Immature natural killer cell (primary cell): ENCODE measurements around the gene PPP1R1B. TPM values are rescaled to one million over a fixed set of nuclear protein-coding genes. Genes with fewer than 3 reads are reported as not detected.
A peak's percentile ranks its signal among the peaks of the same experiment; 100 is the strongest.

Source experiments
- DNase-seq, 3 donors: peaks; one replicate each; pipeline ENCODE4 v3.0.0; 2022; ENCODE audit warnings: mixed read lengths in 1 of 3
- H3K27ac Mint-ChIP-seq, 6 donors: one replicate each; pipeline ENCODE4 v1.8.0; 2020; ENCODE audit warnings: mixed read lengths in 6 of 6, mild to moderate bottlenecking in 5 of 6, inconsistent platforms in 4 of 6, moderate library complexity in 3 of 6
- H3K27me3 Mint-ChIP-seq, 3 donors: one replicate each; pipeline ENCODE4 v1.8.0; 2020 to 2021; ENCODE audit warnings: low read depth in 3 of 3, mild to moderate bottlenecking in 3 of 3, mixed read lengths in 3 of 3, moderate library complexity in 3 of 3, inconsistent platforms in 1 of 3
- H3K36me3 Mint-ChIP-seq, 3 donors: one replicate each; pipeline ENCODE4 v1.8.0; 2020; ENCODE audit warnings: mixed read lengths in 3 of 3, inconsistent platforms in 2 of 3, mild to moderate bottlenecking in 2 of 3
- H3K4me1 Mint-ChIP-seq, 2 donors: one replicate each; pipeline ENCODE4 v1.8.0; 2020; ENCODE audit warnings: inconsistent platforms in 2 of 2, mild to moderate bottlenecking in 2 of 2, mixed read lengths in 2 of 2, moderate library complexity in 1 of 2
- H3K4me3 Mint-ChIP-seq, 5 donors: one replicate each; pipeline ENCODE4 v1.8.0; 2020; ENCODE audit warnings: mild to moderate bottlenecking in 5 of 5, mixed read lengths in 5 of 5, inconsistent platforms in 3 of 5, moderate library complexity in 3 of 5
- H3K9me3 Mint-ChIP-seq, 6 donors: one replicate each; pipeline ENCODE4 v1.8.0; 2020; ENCODE audit warnings: mild to moderate bottlenecking in 6 of 6, mixed read lengths in 6 of 6, inconsistent platforms in 4 of 6, moderate library complexity in 3 of 6
- polyA plus RNA-seq, 3 donors: library from polyadenylated mRNA; unstranded; fragments of 300-500 nt; fragmentation: Illumina TruSeq; gene quantifications; one replicate each; pipeline ENCODE4 v1.2.3, GENCODE V29; 2021

Gene PPP1R1B
- polyA plus RNA-seq, 3 donors from 2014 or later, result not detected

- H3K4me3 Mint-ChIP-seq, result peak overlapping the region in 2 of 5 donors; percentile 44 to 45
- H3K36me3 Mint-ChIP-seq, result no peaks in the 10 kb centered on the region
- no peak overlapping the region for H3K27ac Mint-ChIP-seq
- peaks cover 24 to 40% (median 33%) of the 10 kb centered on the region in 3 donors for H3K27me3 Mint-ChIP-seq
- no peak for DNase-seq
- H3K9me3 Mint-ChIP-seq, result peaks cover 0 to 9% (median 0%) of the 10 kb centered on the region in 6 donors
- H3K4me1 Mint-ChIP-seq, result peaks cover 0 to 9% of the 10 kb centered on the region in 2 donors
Measured at GRCh38 chr17:39604911-39605491, 21.8 kb upstream of the PPP1R1B start.

DNA sequence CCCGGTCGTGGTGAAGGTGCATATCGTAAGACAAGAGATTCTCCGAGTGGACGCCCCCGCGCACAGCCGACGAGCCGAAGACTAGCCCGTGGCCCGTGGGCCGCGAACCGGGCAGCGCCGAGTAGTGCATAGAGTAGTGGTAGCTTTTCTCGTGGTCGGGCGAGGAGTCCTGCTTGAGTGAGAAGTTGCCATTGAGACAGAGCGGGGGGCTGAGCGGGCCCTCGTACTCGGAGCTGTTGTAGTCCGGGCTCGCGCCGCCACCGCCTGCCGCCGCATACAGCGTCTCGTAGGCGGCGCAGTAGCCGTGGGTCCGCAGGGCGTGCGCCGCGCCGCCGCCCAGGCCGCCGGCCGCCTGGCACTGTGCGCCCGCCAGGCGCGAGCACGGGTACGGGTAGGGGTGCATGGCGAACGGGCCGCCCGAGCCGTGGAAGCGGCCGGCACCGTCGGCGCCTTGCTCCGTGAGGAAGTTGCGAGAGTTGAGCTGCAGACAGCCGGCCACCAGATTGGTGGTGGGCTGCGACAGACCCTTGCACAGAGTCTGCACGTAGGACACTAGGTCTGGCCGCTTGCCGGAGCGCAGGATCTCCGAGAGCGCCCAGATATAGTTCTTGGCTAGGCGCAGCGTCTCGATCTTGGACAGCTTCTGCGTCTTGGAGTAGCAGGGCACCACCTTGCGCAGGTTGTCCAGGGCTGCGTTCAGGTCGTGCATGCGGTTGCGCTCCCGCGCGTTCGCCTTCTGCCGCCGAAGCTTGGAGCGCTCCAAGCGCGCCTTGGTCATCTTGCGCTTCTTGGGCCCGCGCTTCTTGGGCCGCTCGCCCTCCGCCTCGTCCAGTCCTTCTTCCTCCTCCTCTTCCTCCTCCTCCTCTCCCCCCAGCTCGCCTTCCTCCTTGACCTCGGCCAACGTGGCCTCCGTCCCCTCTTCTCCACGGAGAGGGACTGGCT lies 21.0 kb upstream of the PPP1R1B start:
- H3K27ac Mint-ChIP-seq, result no peak overlapping the region
- H3K4me1 Mint-ChIP-seq, result peaks cover 0 to 9% of the 10 kb centered on the region in 2 donors
- peak overlapping the region in 1 of 5 donors; percentile 45 for H3K4me3 Mint-ChIP-seq
- H3K36me3 Mint-ChIP-seq, result no peaks in the 10 kb centered on the region
- DNase-seq, result no peak
- peaks cover 22 to 38% (median 33%) of the 10 kb centered on the region in 3 donors for H3K27me3 Mint-ChIP-seq
- peaks cover 0 to 9% (median 0%) of the 10 kb centered on the region in 6 donors for H3K9me3 Mint-ChIP-seq

DNA sequence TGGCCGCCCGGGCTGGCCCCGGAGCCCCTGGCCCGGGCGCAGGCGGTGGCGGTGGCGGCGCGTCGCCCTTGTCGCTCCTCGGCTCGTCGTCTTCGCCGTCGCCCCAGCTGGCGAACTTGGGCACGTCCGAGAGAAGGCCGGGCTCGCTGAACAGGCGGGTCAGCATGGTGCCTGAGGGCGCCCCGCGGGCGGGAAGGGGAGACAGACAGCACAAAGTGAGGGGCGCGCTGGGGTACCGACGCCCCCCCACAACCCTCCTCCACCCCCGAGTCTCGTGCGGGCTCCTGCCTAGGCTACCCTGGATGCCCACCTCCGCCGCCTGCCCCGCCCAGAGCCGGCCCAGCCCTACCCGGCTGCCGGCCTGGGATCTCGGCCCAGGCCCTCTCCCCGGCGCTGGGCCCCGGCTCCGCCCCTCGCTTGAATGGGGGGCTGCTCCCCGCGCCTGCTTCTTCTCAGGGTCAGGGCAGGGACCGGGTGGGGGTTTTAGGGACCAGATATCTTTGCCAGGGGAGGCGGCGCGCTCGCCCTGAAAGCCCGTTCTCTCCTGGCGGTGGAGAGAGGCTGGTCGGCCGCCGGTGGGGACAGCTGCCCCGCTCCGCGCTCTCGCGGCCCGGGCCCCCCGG lies 20.2 kb upstream of the PPP1R1B start:
- no peak overlapping the region for H3K4me3 Mint-ChIP-seq

DNA sequence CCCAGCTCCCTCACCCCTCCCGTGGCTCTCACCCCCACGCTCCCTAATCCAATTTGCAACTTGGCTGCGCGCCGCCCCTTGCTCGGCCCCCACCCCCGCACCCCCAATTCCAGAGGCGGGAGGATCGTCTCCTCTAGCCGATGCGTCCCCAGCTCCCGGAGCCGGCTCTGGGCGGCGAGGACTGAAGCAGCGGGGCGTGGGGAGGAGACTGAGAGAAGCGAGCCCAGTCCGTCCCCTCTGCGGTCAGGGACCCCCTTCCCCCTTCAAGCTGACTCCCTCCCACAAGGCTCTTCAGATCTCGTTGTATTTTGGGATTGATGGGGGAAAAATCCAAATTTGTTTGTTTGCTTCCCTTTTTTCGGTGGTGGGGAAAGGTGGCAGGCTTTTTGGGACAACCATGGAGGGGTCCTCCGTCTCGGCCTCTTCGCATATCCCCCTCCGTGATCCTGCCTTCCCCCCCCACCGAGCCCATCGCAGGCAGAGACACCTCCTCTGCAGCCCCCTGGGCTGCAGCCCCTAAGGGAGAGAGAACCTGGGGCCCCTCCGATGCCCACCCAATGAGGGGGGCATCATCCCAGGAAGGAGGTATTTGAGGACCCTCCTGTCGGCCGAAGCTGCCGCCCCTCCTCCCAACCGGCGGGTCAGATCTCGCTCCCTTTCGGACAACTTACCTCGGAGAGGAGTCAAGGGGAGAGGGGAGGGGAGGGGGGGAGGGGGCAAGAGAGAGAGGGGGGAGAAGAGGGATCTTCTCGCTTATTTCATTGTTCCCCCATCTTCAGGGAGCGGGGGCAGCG lies 19.5 kb upstream of the PPP1R1B start:
- H3K9me3 Mint-ChIP-seq, result no peaks in the 10 kb centered on the region
- H3K27me3 Mint-ChIP-seq, result peaks cover 17 to 27% (median 25%) of the 10 kb centered on the region in 3 donors
- H3K4me3 Mint-ChIP-seq, result no peak overlapping the region
- DNase-seq, result no peak
- H3K36me3 Mint-ChIP-seq, result no peaks in the 10 kb centered on the region
- peaks cover 0 to 9% of the 10 kb centered on the region in 2 donors for H3K4me1 Mint-ChIP-seq
- no peak overlapping the region for H3K27ac Mint-ChIP-seq

More for the DNA sequence above, 20.2 kb upstream of the PPP1R1B start:
- H3K27ac Mint-ChIP-seq, result no peak overlapping the region
- DNase-seq, result no peak
- H3K9me3 Mint-ChIP-seq, result peaks cover 0 to 5% (median 0%) of the 10 kb centered on the region in 6 donors
- peaks cover 0 to 9% of the 10 kb centered on the region in 2 donors for H3K4me1 Mint-ChIP-seq
- H3K36me3 Mint-ChIP-seq, result no peaks in the 10 kb centered on the region
- H3K27me3 Mint-ChIP-seq, result peaks cover 20 to 31% (median 30%) of the 10 kb centered on the region in 3 donors

DNA sequence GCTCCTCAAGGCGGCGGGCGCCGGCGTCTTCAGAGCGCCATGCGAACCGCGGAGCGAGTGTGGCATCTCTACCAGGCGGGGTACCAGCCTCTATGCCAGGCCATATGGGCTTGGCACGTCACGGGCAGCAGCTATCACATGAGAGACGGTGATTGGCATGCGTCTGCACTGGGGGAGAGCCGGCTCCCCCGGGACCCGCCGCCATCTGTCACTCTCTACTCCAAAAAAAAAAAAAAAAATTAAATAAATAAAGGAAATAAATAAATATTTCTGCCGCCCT lies 19.0 kb upstream of the PPP1R1B start, which contains the start of gene NEUROD2:
NEUROD2 (minus strand) TSS at position 70 of the 280 bp plus-strand sequence. CDS start 1,321 bp downstream, outside the sequence.
- no peak within 1 kb of the TSS for H3K27ac Mint-ChIP-seq
- no peak for DNase-seq
- H3K4me1 Mint-ChIP-seq, result peaks cover 0 to 9% of the 10 kb centered on the region in 2 donors
- H3K4me3 Mint-ChIP-seq, result no peak within 1 kb of the TSS
- no peaks in the 10 kb centered on the region for H3K36me3 Mint-ChIP-seq
- H3K27me3 Mint-ChIP-seq, result peaks cover 16 to 25% (median 22%) of the 10 kb centered on the region in 3 donors
- no peaks in the 10 kb centered on the region for H3K9me3 Mint-ChIP-seq

- no peak overlapping the region for H3K4me3 Mint-ChIP-seq
- H3K27ac Mint-ChIP-seq, result no peak overlapping the region
- no peaks in the 10 kb centered on the region for H3K36me3 Mint-ChIP-seq
- no peak for DNase-seq
- no peaks in the 10 kb centered on the region for H3K9me3 Mint-ChIP-seq
- H3K27me3 Mint-ChIP-seq, result peaks cover 16 to 21% (median 16%) of the 10 kb centered on the region in 3 donors
- H3K4me1 Mint-ChIP-seq, result peaks cover 0 to 8% of the 10 kb centered on the region in 2 donors
Measured at GRCh38 chr17:39608142-39608981, 18.4 kb upstream of the PPP1R1B start.

DNA sequence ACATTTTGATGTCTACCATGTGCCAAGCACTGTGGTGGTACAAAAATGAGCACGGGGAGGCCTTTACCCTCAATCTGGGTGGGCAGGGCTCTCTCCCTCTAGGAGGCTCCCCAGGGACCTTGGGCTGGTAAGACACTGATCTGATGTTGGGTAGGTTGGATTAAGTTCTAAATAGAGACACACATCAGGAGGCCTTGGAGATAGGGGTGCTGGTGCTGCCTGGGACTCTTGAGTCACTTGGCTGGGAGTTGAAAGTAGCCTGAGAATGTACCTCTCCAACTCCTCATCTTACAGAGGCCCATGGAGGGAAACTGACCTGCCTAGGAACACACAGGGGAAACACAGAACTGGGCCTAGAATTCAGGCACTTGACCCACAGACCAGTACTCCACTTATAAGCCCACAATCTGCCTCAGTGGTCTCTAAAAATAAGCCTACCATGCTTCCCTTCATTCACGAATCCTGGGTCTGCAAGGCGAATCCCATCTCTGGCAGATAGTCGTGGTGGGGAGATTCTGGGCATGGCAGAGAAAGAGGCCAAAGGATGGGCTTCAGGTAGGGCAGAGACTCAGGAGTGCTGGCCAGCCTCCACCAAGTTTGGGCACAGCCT lies 17.2 kb upstream of the PPP1R1B start:
- Mint-ChIP-seq H3K4me1 (peaks cover 0 to 5% of the 10 kb centered on the region in 2 donors), H3K36me3 (no peaks in the 10 kb centered on the region), H3K9me3 (no peaks in the 10 kb centered on the region), H3K27ac (no peak overlapping the region), H3K4me3 (no peak overlapping the region), H3K27me3 (peaks cover 8 to 17% (median 15%) of the 10 kb centered on the region in 3 donors)
- DNase-seq, result no peak

- Mint-ChIP-seq H3K4me1 (peaks cover 0 to 1% of the 10 kb centered on the region in 2 donors), H3K4me3 (no peak overlapping the region), H3K9me3 (no peaks in the 10 kb centered on the region), H3K27ac (no peak overlapping the region), H3K36me3 (no peaks in the 10 kb centered on the region), H3K27me3 (peaks cover 12 to 20% (median 13%) of the 10 kb centered on the region in 3 donors)
- DNase-seq, result no peak
Measured at GRCh38 chr17:39611401-39612112, 15.2 kb upstream of the PPP1R1B start.

DNA sequence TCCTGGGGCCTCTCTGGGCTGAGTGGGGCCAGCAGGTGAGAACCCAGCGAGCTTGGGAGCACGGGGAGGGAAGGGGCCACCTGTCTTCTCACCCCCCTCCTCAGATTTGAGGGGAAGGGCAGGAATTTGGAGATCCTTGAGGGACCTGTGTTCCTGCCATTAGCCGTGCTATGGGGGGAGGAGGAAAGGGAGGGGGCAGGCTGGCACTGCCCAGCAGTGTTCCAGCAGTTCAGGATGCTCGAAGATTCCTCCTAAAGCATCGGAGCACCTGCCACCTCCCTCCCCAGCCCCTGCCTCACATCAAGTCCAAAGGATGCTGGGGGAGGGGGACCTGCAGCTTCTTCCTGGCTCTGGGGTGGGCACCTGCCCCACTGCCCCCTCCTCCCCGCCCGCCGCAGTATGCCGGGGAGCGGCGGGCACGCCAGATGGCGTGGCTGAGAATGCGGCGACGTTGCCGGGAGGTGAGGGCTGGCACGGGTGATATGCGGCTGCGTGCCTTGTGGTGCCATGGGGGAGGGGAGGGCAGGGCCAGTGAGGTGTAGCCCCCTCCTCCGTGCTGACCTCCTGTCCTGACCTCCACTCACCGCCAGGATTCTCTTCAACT lies 14.4 kb upstream of the PPP1R1B start:
- no peak for DNase-seq
- no peaks in the 10 kb centered on the region for H3K9me3 Mint-ChIP-seq
- no peak overlapping the region for H3K4me3 Mint-ChIP-seq
- H3K36me3 Mint-ChIP-seq, result no peaks in the 10 kb centered on the region
- H3K4me1 Mint-ChIP-seq, result peaks cover 0 to 3% of the 10 kb centered on the region in 2 donors
- H3K27me3 Mint-ChIP-seq, result peaks cover 11 to 23% (median 15%) of the 10 kb centered on the region in 3 donors
- no peak overlapping the region for H3K27ac Mint-ChIP-seq

DNA sequence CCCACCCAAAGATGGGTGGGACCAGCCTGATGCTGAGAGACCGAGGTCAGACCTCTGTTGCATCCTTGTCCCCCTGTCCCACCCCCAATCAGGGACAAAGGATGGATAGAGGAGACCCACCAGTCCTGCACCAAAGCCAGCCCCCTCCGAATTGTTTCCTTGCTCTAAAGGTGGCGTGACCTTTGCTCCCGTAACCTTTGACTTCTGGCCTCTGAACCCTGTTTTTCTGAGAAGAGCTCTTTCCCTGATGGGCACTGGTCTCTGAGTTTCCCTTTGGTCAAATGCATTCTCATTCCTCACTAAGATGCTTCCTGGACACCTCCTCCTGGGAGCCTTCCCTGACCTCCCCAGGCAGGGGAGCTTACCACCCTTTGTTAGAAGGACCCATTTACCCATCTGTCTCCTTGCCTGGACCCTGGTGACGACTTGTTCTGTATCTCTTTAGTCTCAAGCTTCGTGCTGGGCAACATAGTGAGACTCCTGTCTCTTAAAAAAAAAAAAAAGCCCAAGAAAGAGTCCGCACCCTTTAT lies 13.8 kb upstream of the PPP1R1B start:
- peaks cover 11 to 23% (median 15%) of the 10 kb centered on the region in 3 donors for H3K27me3 Mint-ChIP-seq
- no peak for DNase-seq
- no peaks in the 10 kb centered on the region for H3K36me3 Mint-ChIP-seq
- no peak overlapping the region for H3K27ac Mint-ChIP-seq
- H3K4me3 Mint-ChIP-seq, result no peak overlapping the region
- H3K4me1 Mint-ChIP-seq, result peaks cover 0 to 3% of the 10 kb centered on the region in 2 donors
- H3K9me3 Mint-ChIP-seq, result no peaks in the 10 kb centered on the region

DNA sequence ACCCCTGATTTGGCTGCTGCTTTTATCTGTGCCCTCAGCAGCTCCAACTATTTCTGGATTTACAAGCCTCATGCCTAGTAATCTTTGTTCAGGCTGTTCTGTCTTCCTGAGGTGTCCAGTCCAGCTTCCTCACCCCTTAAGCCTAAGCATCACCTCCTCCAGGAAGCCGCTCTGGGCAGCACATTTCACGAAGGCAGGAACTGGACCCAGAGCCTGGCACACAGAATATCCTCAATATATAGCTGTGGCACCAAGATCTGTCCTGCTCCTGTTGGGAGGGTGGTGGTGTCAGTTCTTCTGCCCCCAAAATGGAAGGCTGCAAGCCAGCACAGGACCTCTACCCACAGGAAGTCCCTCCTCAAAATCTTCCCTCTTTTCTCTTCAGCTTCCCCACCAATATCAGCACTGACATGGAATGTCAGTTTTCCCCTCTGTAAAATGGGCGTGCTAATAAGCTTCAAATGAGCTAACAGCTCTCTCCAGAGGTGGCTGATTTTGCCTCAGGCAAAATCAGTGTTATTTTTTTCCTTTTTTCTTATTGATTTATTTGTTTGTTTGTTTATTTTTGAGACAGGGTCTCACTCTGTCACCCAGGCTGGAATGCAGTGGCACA lies 12.1 kb upstream of the PPP1R1B start:
- no peak overlapping the region for H3K27ac Mint-ChIP-seq
- H3K4me3 Mint-ChIP-seq, result no peak overlapping the region
- H3K27me3 Mint-ChIP-seq, result peaks cover 7 to 16% (median 16%) of the 10 kb centered on the region in 3 donors
- no peaks in the 10 kb centered on the region for H3K9me3 Mint-ChIP-seq
- no peak for DNase-seq
- no peaks in the 10 kb centered on the region for H3K36me3 Mint-ChIP-seq
- peaks cover 6 to 8% of the 10 kb centered on the region in 2 donors for H3K4me1 Mint-ChIP-seq
